ENCODE results near the gene ATP2A3.

DNA sequence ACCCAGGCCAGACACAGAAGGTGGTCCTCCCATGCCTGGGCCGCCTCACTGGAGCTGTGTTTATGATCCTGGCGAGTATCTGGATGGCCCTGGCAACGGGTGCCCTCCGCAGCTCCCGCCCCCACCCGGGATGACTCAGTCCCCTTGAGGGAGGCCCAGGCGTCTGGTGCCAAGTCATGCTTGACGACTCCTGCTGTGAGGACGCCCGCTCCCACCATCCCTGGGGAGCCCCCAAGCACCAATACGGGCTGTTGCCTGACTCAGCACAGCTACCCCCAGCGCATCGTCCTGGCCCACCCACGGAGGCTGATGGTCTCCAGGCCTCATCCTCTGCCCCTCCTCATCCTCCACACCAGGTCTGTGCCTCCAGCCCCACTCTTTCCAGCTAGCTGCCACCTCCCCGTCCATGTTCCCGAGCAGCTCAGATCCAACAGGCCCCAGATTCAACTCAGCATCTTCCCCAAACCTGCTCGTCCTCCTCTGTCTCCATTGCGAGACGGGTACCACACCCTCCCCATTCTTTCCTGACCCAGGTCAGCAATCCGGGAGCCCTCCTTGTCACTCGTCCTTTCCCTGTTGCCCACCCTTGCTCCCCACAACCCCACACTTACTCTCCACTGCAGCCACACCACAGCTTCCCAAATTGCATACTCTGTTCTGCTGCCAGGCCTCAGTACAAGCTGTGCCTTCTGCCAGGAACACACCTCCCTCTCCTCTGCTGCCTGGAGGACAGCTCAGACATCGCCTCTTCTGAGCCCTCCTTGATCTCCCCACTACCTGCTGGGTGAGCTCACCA lies 74.0 kb downstream of the ATP2A3 start:
- TF ChIP-seq, protein P1, sequence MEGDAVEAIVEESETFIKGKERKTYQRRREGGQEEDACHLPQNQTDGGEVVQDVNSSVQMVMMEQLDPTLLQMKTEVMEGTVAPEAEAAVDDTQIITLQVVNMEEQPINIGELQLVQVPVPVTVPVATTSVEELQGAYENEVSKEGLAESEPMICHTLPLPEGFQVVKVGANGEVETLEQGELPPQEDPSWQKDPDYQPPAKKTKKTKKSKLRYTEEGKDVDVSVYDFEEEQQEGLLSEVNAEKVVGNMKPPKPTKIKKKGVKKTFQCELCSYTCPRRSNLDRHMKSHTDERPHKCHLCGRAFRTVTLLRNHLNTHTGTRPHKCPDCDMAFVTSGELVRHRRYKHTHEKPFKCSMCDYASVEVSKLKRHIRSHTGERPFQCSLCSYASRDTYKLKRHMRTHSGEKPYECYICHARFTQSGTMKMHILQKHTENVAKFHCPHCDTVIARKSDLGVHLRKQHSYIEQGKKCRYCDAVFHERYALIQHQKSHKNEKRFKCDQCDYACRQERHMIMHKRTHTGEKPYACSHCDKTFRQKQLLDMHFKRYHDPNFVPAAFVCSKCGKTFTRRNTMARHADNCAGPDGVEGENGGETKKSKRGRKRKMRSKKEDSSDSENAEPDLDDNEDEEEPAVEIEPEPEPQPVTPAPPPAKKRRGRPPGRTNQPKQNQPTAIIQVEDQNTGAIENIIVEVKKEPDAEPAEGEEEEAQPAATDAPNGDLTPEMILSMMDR (IDR thresholded peaks at IDR 0.05 in 8 of 11, conservative IDR thresholded peaks at IDR 0.05 in 3 of 11) = no peak
- no peak for TF ChIP-seq POLR2A (IDR thresholded peaks at IDR 0.05)
